GM12892 (cell line): ENCODE data around the gene CRTC1.

Experiments used
- DNase-seq: peaks from one replicate; pipeline ENCODE4 v3.0.0; 2011; ENCODE audit not compliant: insufficient read length
- FAIRE-seq: peaks from 2 replicates; lab custom pipeline; 2011; peaks lifted over from hg19 to GRCh38; lab: Jason Lieb, UNC
- POLR2A ChIP-seq: IDR thresholded peaks from 2 replicates; pipeline ENCODE4 v1.6.1; 2011; ENCODE audit warnings: low read depth, low read length, control low read depth
- POLR2AphosphoS5 ChIP-seq: IDR thresholded peaks from 2 replicates; pipeline ENCODE4 v1.6.1; 2011; ENCODE audit warnings: low read depth, low read length, control low read depth
- TAF1 ChIP-seq: IDR thresholded peaks from 2 replicates; pipeline ENCODE4 v1.6.1; 2011; ENCODE audit warnings: low read depth, mild to moderate bottlenecking, control low read depth, low read length, borderline replicate concordance

The CRTC1 gene

DNA sequence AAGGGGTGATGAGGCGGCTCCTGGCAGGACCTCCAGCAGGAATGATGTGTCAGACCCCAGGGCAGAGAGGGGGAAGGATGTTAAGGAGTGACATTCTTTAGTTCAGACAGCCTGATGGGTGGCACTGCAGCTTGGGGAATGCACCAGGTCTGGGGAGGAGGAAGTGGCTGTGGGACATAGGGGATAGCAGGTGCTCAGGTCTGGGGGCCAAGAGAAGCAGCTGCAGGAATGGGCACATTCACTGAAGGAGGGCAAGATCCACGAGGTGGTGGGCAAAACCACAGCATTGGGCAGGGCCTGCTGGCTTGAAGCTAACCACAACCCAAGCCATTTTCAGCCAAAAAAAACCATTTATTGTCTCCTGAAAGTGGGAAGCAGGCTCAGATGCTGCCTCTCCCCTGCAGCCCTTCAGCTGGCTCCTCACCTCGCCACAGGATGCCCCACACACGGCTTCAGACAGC, 81.1 kb downstream of the CRTC1 start:
- DNase-seq (no peak), FAIRE-seq (no peak)
- TF ChIP-seq POLR2AphosphoS5 (no peak), POLR2A (no peak), TAF1 (no peak)

DNA sequence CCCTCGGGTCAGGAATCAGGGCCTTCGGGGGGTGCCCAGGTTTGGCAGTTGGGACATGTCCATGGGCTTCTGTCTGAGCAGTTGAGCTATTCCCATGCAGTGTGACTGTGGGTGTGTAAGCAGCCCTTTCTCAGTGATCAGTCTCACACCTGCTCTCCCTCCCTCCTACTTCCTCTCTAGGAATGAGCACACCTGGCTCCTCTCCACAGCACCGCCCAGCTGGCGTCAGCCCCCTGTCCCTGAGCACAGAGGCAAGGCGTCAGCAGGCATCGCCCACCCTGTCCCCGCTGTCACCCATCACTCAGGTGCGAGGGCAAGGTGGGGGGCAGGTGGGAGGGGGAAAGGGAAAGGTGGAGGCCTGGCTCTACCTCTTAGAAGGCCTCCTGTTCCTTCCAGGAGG, 81.7 kb downstream of the CRTC1 start:
- FAIRE-seq = no peak
- TF ChIP-seq TAF1 = no peak
- no peak for TF ChIP-seq POLR2A
- no peak for TF ChIP-seq POLR2AphosphoS5
- no peak for DNase-seq

DNA sequence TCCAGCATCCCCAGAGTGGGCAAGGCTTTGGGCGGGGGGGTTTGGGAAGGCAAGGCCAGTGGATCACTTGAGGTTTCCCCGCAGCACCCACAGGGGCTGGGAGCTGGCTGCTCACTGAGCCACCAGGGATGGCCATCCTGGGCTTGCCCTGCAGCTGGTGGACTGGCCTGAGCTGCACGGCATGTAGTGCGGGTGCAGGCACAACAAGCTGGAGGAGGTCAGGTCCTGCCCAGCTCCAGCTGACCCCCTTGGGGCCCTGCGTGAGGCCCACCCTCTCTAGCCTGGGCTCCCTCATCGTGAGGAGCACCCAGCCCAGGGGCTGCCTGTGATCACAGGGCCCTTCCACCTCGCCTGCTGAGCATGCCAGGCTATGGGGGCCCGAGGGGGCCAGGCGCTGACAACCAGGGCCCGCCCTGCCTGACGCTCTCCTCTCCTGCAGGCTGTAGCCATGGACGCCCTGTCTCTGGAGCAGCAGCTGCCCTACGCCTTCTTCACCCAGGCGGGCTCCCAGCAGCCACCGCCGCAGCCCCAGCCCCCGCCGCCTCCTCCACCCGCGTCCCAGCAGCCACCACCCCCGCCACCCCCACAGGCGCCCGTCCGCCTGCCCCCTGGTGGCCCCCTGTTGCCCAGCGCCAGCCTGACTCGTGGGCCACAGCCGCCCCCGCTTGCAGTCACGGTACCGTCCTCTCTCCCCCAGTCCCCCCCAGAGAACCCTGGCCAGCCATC, 84.7 kb downstream of the CRTC1 start:
- TF ChIP-seq POLR2AphosphoS5 (no peak), POLR2A (no peak), TAF1 (no peak)
- FAIRE-seq = no peak
- no peak for DNase-seq

DNA sequence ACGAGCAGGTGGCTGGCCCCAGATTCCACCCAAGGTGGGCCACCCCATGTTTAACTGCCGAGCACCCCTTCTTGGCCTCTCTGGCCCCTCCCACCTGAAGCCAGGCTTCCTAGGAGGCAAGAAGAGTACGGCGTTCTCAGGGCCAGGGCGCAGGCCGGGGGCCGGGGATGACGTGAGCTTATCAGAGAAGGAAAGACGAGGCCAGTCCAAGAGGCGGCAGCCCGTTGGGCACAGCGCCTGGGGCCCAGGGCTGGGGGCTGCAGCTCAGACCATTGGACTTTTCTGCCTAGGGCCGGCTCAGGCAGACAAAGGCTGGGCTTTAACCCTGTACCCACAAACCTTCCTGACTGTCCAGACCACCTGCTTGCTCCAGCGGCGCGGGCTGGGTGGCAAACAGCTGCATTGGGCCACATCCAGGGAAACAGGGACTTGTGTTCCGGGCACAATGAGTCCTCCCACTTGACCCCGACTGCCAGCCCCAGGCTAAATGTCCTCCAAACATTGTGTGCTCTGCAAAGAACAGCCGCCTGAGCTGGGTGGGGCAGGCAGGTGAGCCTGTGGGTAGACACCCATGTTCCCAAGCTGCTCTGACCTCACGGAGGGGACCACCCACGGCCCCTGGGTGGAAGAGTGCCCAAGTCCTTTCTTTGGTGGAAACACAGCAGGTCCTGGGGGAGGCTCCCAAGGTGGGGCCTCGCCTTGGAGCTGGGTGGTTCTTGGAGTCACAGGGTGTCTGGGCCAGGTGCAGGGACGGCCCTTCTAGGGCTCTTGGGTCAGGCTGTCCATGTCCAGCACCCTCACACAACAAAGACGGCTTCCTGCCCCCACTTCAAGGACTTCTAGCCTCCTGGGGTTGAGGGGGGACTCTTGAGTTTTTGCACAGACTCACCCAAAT, 85.8 kb downstream of the CRTC1 start:
- TF ChIP-seq POLR2A (no peak), POLR2AphosphoS5 (no peak), TAF1 (no peak)
- no peak for DNase-seq
- no peak for FAIRE-seq

DNA sequence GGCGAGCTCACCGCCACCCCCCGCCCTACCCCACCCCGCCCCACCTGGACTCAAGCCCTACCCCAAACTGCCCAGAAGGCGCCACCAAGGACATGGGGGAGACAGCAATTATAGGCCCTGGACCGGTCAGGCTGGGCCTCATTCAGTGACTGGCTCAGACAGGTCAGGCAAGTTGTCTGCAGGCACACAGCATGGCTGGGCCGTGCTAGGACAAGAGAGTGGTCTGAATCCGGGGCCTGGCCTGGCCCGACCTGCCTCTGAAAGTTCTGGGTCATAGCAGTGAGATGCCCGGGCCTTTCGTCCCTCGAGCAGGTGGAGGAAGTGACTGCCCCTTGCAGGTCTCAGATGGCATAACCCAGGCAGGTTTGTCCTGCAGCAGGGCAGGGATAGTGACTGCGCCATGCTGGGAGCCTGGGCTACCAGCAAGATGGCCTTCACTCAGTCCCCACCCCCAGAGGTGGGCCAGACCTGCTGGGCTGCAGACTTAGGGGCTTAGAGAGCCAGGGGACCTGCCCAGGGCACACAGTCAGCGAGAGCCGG, 86.6 kb downstream of the CRTC1 start:
- FAIRE-seq = no peak
- TF ChIP-seq TAF1 = no peak
- TF ChIP-seq POLR2AphosphoS5 = no peak
- TF ChIP-seq POLR2A = no peak

DNA sequence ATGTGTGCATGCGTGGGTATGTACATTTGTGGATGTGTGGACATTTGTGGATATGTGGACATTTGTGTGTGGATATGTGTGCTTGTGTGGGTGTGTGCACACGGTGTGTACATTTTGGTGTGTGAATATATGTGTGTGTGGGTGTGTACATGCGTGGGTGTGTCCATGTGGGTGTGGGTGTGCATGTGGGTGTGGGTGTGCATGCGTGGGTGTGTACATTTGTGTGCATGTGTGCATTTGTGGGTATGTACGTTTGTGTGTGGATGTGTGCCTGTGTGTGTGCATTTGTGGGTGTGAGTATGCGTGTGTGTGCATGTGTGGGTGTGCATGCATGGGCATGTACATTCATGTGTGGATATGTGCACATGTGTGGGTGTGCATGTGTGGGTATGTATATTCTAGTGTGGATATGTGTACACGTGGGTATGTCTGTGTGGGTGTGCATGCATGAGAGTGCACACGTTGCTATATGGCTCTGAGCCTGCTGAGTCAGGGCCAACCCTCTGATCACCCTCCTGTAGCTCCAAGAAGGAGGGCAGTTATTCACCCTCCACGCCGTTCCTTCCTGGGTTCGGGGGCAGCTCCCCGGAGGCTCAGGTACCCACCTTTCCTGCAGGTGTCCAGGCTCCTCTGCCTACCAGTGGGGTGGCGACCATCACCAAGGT, 87.3 kb downstream of the CRTC1 start:
- FAIRE-seq = no peak
- TF ChIP-seq POLR2A (no peak), POLR2AphosphoS5 (no peak), TAF1 (no peak)

More for the DNA sequence above, 86.6 kb downstream of the CRTC1 start:
- no peak for DNase-seq

DNA sequence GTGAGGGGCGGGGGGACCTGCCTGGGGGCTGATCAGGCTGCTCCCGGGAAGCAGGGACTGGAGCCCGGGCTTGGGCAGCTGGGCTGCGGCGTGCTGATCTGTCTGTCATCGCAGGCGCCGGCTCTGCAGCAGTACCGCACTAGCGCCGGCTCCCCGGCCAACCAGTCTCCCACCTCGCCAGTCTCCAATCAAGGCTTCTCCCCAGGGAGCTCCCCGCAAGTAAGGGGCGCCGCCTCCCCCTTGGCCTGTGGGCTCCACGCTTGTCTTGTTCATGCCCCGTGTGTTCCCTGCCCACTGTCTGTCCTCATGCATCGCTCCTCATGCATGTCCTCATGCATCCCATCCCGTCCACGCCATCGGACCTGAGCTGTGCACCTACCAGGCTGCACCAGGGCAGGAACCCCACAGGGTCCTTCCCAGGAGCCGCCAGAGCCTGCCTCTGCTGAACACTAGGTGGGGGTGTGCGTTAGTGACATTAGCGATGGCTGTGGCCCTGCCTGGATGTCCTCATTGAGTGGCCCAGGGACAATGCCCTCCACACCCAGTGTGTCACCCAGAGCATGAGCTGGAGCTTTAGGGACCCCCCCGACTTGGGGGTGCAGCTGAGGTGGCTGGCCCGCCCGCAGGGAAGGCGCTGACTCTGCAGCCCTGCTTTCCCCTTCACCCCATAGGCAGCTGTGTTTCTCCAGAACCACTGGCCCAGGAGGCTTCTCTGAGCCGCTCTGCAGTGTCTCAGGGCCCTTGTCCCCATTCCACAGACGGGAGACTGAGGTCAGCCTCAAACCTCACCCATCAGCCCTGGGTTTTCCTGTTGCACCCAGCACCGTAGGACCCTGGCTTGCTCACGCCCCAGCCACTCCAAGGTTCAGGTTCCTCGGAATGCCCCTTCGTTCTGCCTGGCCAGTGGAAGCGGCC, 88.1 kb downstream of the CRTC1 start:
- DNase-seq (no peak), FAIRE-seq (no peak)
- no peak for TF ChIP-seq POLR2A
- TF ChIP-seq POLR2AphosphoS5 = no peak
- TF ChIP-seq TAF1 = no peak

More for the DNA sequence above, 87.3 kb downstream of the CRTC1 start:
- no peak for DNase-seq

DNA sequence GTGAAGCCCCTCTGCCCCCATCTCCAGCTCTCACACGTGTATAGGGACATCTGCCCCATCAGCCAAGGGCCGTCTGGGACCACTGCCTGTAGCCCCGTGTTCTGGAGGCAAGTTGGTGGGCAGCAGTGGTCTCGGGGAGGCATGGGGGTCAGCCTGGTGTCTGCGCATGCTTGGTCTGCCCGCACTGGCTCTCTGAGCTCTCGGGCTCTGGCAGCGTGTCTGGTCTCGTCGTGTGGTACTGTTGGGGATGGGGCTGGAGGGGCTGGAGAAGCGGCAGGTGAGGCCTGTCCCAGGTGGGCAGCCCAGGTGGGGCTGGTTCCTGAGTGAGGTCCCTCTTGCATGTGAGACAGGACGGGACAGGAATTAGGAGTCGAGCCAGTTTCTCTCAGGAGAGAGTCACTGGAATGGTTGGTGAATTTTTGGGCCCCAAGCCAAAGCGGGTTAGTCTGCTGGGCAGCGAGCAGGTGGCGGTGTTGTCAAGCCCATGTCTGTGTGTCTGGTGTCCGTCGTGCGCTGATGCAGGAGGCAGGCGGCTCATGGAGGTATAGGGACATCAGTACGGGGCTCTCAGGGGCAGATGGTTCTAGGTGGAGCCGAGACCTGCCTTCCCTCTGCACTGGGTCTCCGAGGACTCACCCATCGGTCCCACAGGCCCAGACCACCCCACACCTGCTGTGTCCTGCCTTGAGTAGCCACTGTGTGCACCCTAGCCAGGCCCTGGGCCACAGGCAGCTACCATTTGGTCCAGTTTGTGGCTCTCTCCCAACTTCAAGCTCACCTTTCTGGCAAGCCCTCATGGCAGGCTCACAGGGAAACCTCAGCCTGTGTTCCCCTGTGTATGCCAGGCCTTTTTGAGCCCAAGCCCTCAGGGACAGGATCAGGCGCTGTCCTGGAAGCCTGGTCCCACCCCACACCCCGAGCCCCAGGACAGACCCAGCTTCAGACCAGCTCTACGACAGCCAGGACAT, 89.4 kb downstream of the CRTC1 start:
- no peak for FAIRE-seq
- no peak for TF ChIP-seq POLR2AphosphoS5
- no peak for TF ChIP-seq TAF1
- TF ChIP-seq POLR2A = no peak
- no peak for DNase-seq

DNA sequence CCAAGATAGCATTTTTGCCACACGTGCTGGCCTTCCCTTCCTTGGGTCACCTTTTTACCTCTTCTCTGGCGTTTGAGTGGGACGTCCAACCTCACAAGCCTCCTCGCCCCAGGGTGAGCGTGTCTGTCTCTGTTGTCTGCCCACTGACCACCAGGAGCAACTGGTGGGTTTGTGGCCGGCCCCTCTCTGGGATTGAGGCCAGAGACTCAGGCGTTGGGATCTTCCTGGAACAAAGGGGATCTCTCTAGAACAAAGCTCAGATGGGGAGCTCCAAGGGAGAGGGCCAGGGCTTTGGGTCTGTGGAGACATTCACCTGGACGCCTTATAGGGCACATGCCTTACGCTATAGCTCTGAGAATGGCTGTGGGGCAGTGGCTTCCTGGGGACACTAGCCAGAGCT, 90.2 kb downstream of the CRTC1 start:
- DNase-seq (no peak), FAIRE-seq (no peak)
- TF ChIP-seq TAF1 = no peak
- no peak for TF ChIP-seq POLR2A
- no peak for TF ChIP-seq POLR2AphosphoS5

DNA sequence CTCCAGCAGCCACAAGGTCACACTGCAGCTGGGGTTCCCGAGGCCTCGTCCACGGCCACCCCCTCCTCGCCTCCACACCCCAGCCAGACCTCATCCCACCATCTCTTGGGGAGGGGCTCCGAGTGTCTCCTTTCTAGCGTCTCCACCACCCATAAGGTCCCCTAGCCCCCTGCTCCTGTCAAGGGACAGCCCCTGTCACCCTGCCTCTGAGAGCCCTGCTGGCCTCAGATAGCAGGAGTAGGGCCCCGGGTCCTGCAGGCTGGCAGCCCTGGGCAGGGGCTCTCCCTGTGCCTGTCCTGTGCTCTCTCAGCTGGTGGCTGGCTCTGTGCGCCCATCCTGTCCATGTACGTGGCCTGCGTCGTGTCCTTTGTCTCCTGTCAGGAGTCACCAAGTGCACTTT, 90.6 kb downstream of the CRTC1 start:
- FAIRE-seq = no peak
- no peak for DNase-seq
- TF ChIP-seq POLR2AphosphoS5 (no peak), POLR2A (no peak), TAF1 (no peak)

DNA sequence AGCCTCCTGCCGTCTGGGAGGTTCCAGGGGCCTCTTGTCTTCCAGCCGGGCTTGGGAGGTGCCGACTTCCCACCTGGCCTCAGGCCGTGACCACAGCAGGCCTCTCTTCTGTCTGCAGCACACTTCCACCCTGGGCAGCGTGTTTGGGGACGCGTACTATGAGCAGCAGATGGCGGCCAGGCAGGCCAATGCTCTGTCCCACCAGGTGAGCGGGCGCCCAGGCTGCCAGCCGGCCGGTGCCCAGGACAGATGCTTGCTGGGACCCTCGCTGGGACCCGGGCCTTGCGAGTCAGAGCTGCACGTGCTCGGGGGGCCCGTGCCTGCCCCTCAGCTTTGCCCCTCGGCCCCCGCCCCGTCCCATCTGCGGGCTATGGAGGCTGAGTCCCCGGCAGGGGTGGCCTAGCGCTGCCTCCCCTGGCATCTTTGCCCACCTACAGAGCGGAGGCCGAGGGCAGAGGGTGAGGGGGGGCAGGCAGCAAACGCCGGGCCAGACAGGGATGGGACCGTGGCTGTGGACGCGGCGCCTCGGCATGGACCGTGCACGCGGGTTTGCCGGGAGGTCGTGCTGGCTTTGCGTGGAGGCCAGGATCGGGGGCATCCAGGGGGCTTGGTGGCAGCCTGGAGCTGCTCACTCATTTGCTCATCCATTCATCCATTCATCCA, 91.4 kb downstream of the CRTC1 start:
- FAIRE-seq = no peak

More for the DNA sequence above, 91.4 kb downstream of the CRTC1 start:
- no peak for DNase-seq
- TF ChIP-seq POLR2A (no peak), TAF1 (no peak), POLR2AphosphoS5 (no peak)
